ENCODE measurements around the gene KAT6B.

Gene KAT6B

GRCh38 chr10:75002351-75002725 lies 175.9 kb downstream of the KAT6B start:
- no peaks in the 10 kb centered on the region for H3K9me3 ChIP-seq
- H3K36me3 ChIP-seq = no peaks in the 10 kb centered on the region
- H3K4me3 ChIP-seq (ENCODE audit: low read depth, low read length) = no peak overlapping the region
- no peaks in the 10 kb centered on the region for H3K27me3 ChIP-seq
- no peak for DNase-seq
- TF ChIP-seq CTCF (IDR thresholded peaks at IDR 0.05; ENCODE audit: low read depth, low read length) = no peak
- H3K4me1 ChIP-seq = no peaks in the 10 kb centered on the region

GRCh38 chr10:75002967-75003594 lies 176.7 kb downstream of the KAT6B start:
- Histone ChIP-seq H3K36me3 (no peaks in the 10 kb centered on the region), H3K27me3 (no peaks in the 10 kb centered on the region), H3K9me3 (no peaks in the 10 kb centered on the region), H3K4me1 (no peaks in the 10 kb centered on the region), H3K4me3 (ENCODE audit: low read depth, low read length) (no peak overlapping the region)
- TF ChIP-seq CTCF (IDR thresholded peaks at IDR 0.05; ENCODE audit: low read depth, low read length) = no peak
- no peak for DNase-seq

- H3K4me3 ChIP-seq (ENCODE audit: low read depth, low read length) = no peak overlapping the region
- DNase-seq = no peak
- no peak for TF ChIP-seq CTCF (IDR thresholded peaks at IDR 0.05; ENCODE audit: low read depth, low read length)
- H3K27me3 ChIP-seq = no peaks in the 10 kb centered on the region
- no peaks in the 10 kb centered on the region for H3K4me1 ChIP-seq
- no peaks in the 10 kb centered on the region for H3K9me3 ChIP-seq
- H3K36me3 ChIP-seq = no peaks in the 10 kb centered on the region
These were observed 177.5 kb downstream of the KAT6B start for GRCh38 chr10:75003891-75004290.

GRCh38 chr10:75007646-75008045 lies 181.2 kb downstream of the KAT6B start:
- no peak for DNase-seq
- no peaks in the 10 kb centered on the region for H3K4me1 ChIP-seq
- no peak overlapping the region for H3K4me3 ChIP-seq (ENCODE audit: low read depth, low read length)
- TF ChIP-seq CTCF (IDR thresholded peaks at IDR 0.05; ENCODE audit: low read depth, low read length) = no peak
- no peaks in the 10 kb centered on the region for H3K9me3 ChIP-seq
- no peaks in the 10 kb centered on the region for H3K36me3 ChIP-seq
- H3K27me3 ChIP-seq = no peaks in the 10 kb centered on the region

- DNase-seq = no peak
- no peaks in the 10 kb centered on the region for H3K9me3 ChIP-seq
- no peaks in the 10 kb centered on the region for H3K4me1 ChIP-seq
- no peaks in the 10 kb centered on the region for H3K36me3 ChIP-seq
- TF ChIP-seq CTCF (IDR thresholded peaks at IDR 0.05; ENCODE audit: low read depth, low read length) = no peak
- no peaks in the 10 kb centered on the region for H3K27me3 ChIP-seq
- H3K4me3 ChIP-seq (ENCODE audit: low read depth, low read length) = no peak overlapping the region
These were observed 182.6 kb downstream of the KAT6B start for GRCh38 chr10:75008952-75009351.

- DNase-seq = no peak
- no peak overlapping the region for H3K4me3 ChIP-seq (ENCODE audit: low read depth, low read length)
- H3K4me1 ChIP-seq = no peaks in the 10 kb centered on the region
- no peaks in the 10 kb centered on the region for H3K27me3 ChIP-seq
- no peaks in the 10 kb centered on the region for H3K9me3 ChIP-seq
- H3K36me3 ChIP-seq = no peaks in the 10 kb centered on the region
- no peak for TF ChIP-seq CTCF (IDR thresholded peaks at IDR 0.05; ENCODE audit: low read depth, low read length)
These were observed 183.0 kb downstream of the KAT6B start for GRCh38 chr10:75009426-75009825.

Data from BE2C (cell line).